NK-92 treated with Interleukin-12 subunit alpha and Interleukin-12 subunit beta, amount 100 ng/mL, for 24 hours (cell line): ENCODE data around the gene PLEKHA4.
"Not testable (repeated sequence)": the region's sequence is repeated elsewhere in the genome, so short reads cannot be mapped to it uniquely, and the experiment has no call there.

Source experiments
- DNase-seq: peaks from one replicate; lab custom pipeline; 2025; lab: John Stamatoyannopoulos, UW

PLEKHA4 gene

DNA sequence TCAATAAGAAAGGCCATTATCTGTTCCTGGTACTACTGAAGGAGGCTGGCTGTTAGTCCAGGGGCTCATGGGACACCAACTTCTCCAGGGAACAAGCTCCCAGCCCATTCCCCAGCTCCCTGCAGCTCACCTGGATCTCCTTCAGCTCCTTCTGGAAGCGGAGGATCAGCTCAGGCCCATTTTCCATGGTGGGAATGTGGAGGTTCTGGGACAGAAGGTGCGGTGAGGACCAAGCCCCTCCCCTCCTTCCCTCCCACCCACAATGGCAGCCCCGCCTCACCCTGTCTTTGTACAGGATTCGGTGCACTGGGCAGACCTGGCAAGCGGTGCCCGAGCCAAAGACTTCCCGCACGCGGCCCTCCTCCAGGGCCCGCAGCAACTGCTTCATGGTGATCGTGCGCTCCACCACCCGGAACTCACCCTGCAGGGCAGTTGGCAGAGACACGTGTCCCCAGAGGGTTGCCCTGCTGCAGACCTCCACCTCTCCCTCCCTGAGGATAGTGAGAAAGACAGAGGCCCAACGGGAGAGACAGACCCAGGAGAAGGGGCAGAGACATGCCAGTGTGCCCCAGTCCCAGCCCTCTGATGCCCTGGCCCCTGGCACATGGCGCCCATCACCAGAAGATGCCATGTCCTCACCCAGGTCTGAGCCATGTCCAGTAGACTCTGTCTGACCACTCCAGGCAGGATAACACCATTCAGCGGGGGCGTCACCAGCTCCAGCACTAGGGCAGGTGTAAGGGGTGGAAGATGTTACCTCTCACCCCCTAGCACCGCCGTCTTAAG, 71.9 kb downstream of the PLEKHA4 start:
- no peak for DNase-seq

DNA sequence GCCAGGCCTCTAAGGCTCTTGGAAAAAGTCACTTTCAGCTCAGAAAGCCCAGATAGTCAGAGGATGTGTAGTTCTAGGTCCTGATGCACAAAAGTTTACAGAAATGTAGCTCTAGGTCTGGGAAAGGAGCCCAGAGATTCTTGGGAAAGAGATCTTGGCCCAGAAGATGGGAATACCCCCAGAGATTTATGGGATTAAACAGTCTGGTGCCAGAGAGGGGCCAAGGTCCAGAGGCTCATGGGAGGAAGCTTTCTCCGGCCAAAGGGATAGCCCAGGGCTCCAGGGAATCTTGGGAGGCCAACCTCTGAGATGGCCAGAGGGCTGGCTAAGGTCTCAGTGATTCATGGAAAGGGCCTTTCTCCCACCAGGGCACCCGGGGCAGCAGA, 72.7 kb downstream of the PLEKHA4 start:
- DNase-seq, result no peak

DNA sequence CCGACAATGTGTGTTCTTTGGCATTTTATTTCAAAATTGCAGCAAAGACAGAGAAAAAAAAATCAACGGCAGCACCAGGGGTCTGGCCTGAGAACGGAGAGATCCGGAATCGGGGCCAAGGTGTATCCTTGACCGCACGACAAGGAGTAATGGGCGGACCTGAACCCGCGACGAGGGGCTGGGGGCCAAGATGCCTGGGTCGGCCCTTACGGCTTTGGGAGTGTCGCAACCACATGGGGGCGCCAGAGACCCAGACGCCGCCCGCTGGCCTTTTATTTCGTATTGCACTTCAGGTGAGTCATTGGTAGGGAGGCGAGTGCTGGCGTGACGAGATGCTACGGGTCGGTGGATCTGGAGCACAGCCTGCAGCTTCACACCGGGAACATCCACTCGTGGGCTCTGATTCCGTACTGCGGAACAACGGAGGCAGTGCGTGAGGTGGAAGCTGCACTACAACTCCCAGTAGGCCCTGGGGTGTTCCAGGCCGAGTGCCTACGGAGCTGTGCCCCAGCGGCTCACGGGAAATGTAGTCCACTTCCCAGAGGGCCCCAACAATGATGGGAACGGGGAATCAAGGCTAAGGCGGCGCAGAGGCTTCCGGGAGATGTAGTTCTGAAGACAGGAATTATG, 73.2 kb downstream of the PLEKHA4 start:
- no peak for DNase-seq

DNA sequence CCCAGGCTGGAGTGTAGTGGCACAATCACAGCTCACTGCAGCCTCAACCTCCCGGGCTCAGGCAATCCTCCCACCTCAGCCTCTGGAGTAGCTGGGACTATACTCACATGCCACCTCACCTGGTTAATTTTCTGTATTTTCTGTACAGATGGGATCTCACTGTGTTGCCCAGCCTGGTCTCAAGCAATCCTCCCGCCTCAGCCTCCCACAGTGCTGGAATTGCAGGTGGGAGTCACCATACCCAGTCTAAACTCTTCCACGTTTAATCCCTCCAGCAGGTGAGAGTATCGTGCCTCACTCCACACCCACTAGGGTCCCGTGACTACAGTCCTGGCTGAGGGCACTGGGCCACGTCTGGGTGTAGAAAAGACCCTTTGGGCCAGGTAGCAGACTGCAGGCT, 74.1 kb downstream of the PLEKHA4 start:
- no peak for DNase-seq

DNA sequence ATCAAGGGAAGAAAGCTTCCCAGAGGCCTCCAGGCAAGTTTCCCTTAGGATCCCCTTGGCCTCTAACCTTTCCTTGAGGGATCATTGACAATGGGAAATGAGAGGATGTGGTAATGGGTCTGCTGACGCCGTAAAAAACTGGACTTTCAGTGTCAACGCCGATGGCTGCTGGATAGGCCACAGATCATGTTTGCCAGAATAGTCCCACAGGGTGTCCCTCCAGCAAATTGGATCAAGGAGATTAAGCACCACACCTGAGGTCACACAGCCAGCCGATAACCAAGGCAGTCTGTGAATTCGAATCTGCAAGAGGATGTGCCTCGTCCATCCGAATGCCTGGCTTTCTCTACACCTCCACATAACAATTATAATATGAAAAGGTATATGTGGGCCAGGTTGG, 75.1 kb downstream of the PLEKHA4 start:
- DNase-seq, result no peak

DNA sequence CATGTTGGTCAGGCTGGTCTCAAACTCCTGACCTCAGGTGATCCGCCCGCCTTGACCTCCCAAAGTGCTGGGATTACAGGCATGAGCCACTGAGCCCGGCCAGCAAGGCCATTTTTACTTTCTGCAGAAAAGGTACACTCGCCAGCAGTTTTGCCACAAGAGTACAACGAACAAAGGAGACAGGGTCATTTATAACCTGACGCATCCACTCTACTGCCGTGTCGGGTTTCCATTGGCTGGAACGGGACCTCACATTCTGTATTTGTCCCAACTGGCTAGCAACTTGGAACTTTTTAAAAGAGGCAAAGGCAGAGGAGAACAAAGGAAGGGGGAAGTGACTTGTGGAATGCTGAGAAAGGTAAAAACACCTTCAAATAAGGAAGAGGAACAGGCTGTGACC, 81.1 kb downstream of the PLEKHA4 start:
- not testable (repeated sequence) for DNase-seq
